HepG2 (cell line): ENCODE results near the gene FAHD1. TPM values are rescaled to one million over a fixed set of nuclear protein-coding genes. Genes with fewer than 3 reads are reported as not detected.

Experiments used
- ATAC-seq: fragments of 200-7000 bp; cut with Tn5 transposase; 3 replicates; pipeline ENCODE4 v1.9.1; 2020; ENCODE audit warnings: mild to moderate bottlenecking, moderate library complexity
- BruUV-seq: library from RNA; stranded (reverse); fragments of 400-500 nt; replicated peaks from 2 replicates; lab custom pipeline; 2021; lab: Mats Ljungman, UMichigan
- CTCF ChIA-PET: fragments of 300-600 bp; formaldehyde crosslinking; extraction: SDS; loops from one replicate; lab custom pipeline; 2021; ENCODE audit warnings: low total read pairs, inconsistent platforms, low intra/inter-chr PET ratio; lab: Yijun Ruan, JAX
- POLR2A ChIA-PET: fragments of 350-600 bp; sonication (Branson Sonifier 250); formaldehyde crosslinking; loops from one replicate; lab custom pipeline; 2020; ENCODE audit warnings: antibody characterized with exemption, inconsistent platforms; lab: Yijun Ruan, JAX
- DNase-seq: peaks from one replicate; pipeline ENCODE4 v3.0.0-alpha.2; 2015; ENCODE audit warnings: low spot score
- FAIRE-seq: peaks from 3 replicates; lab custom pipeline; 2011; peaks lifted over from hg19 to GRCh38; lab: Jason Lieb, UNC
- H2AFZ ChIP-seq: one replicate; pipeline ENCODE4 v1.6.1; 2011; ENCODE audit warnings: low read length, inconsistent platforms
- H3K27ac ChIP-seq: fragments of 300-600 bp; 3 replicates; pipeline ENCODE4 v1.8.0; 2011; ENCODE audit warnings: mixed run types, mild to moderate bottlenecking, mixed read lengths, low read length, inconsistent platforms; ENCODE audit not compliant: insufficient read depth; ENCODE audit errors: extremely low read length
- H3K27me3 ChIP-seq, 2 experiments: fragments of 200-600 bp in 1 of 2; 2 replicates in 1 of 2; 3 replicates in 1 of 2; pipeline versions ENCODE4 v1.6.0 to v1.8.0; 2011; ENCODE audit warnings: low read length in 2 of 2, mild to moderate bottlenecking in 2 of 2, moderate library complexity in 2 of 2, inconsistent platforms in 1 of 2; ENCODE audit not compliant: insufficient read depth in 2 of 2, control insufficient read depth in 1 of 2
- H3K36me3 ChIP-seq, 2 experiments: fragments of 200-600 bp in 1 of 2; replicated peaks in 1 of 2; 2 replicates in 1 of 2; 3 replicates in 1 of 2; pipeline versions ENCODE4 v1.5.1 to v1.8.0; 2011; ENCODE audit warnings: low read length in 2 of 2, inconsistent platforms in 1 of 2; ENCODE audit not compliant: insufficient read depth in 2 of 2, control insufficient read depth in 1 of 2
- H3K4me1 ChIP-seq: 2 replicates; pipeline ENCODE4 v1.5.1; 2012; ENCODE audit warnings: low read length, inconsistent platforms; ENCODE audit not compliant: insufficient read depth
- H3K4me2 ChIP-seq: 2 replicates; pipeline ENCODE4 v1.6.0; 2011; ENCODE audit warnings: low read depth, low read length, inconsistent platforms
- H3K4me3 ChIP-seq, 3 experiments: fragments of 200-600 bp in 1 of 3; sonication (generic), shearing (Covaris generic) in 1 of 3; replicated peaks in 1 of 3; 2 replicates each; pipeline ENCODE4 v1.5.1; 2011 to 2016; ENCODE audit warnings: low read length in 3 of 3, inconsistent platforms in 2 of 3, low read depth in 2 of 3, mild to moderate bottlenecking in 2 of 3, control low read depth in 1 of 3, mixed read lengths in 1 of 3; ENCODE audit not compliant: insufficient read depth in 1 of 3
- H3K79me2 ChIP-seq: one replicate; pipeline ENCODE4 v1.6.1; 2011; ENCODE audit warnings: low read length, inconsistent platforms; ENCODE audit not compliant: insufficient read depth
- H3K9ac ChIP-seq: 2 replicates; pipeline ENCODE4 v1.6.0; 2011; ENCODE audit warnings: mild to moderate bottlenecking, low read depth, low read length, inconsistent platforms; ENCODE audit not compliant: insufficient read depth
- H3K9me3 ChIP-seq: 2 replicates; pipeline ENCODE4 v1.5.1; 2012; ENCODE audit warnings: mild to moderate bottlenecking, low read length
- H4K20me1 ChIP-seq: 2 replicates; pipeline ENCODE4 v1.6.0; 2011; ENCODE audit warnings: inconsistent platforms, mild to moderate bottlenecking, low read length, moderate library complexity; ENCODE audit not compliant: insufficient read depth
- ATAD3A ChIP-seq: sonication (generic); formaldehyde crosslinking; IDR thresholded peaks from 2 replicates; pipeline ENCODE4 v1.4.0; 2020; ENCODE audit warnings: missing genetic modification reagents
- ETV6 ChIP-seq: sonication (generic); formaldehyde crosslinking; conservative IDR thresholded peaks from 2 replicates; pipeline ENCODE4 v1.4.0; 2020; ENCODE audit warnings: missing genetic modification reagents
- JARID2 ChIP-seq: sonication (generic); formaldehyde crosslinking; IDR thresholded peaks from 2 replicates; pipeline ENCODE4 v1.8.1; 2023; ENCODE audit warnings: missing genetic modification reagents, inconsistent platforms; ENCODE audit not compliant: insufficient replicate concordance
- RBAK ChIP-seq: sonication (generic); formaldehyde crosslinking; IDR thresholded peaks from 2 replicates; pipeline ENCODE4 v1.5.1; 2020; ENCODE audit warnings: mild to moderate bottlenecking, missing genetic modification reagents
- SALL2 ChIP-seq: sonication (generic); formaldehyde crosslinking; IDR thresholded peaks from 2 replicates; pipeline ENCODE4 v1.8.1; 2023; ENCODE audit warnings: mild to moderate bottlenecking, missing genetic modification reagents, inconsistent platforms
- SIX4 ChIP-seq: sonication (generic); formaldehyde crosslinking; IDR thresholded peaks from 2 replicates; pipeline ENCODE4 v1.4.0; 2020; ENCODE audit warnings: missing genetic modification reagents
- SUZ12 ChIP-seq: fragments of 150-350 bp; IDR thresholded peaks from 2 replicates; pipeline ENCODE4 v1.6.1; 2014; ENCODE audit warnings: low read depth, low read length
- TCF7L2 ChIP-seq: IDR thresholded peaks from 2 replicates; pipeline ENCODE4 v1.6.1; 2011; ENCODE audit warnings: mild to moderate bottlenecking, low read depth, low read length, moderate library complexity
- WGBS: methylation state at CpG from one replicate; pipeline ENCODE4 v1.1.6; 2017; ENCODE audit warnings: low lambda C conversion rate; 5-methylcytosine and 5-hydroxymethylcytosine counted together
- in situ Hi-C: cut with HindIII; loops from 2 replicates; pipeline ENCODE4 v1.10.0; 2017; ENCODE audit warnings: low pct_unique_long_range_greater_than_20kb; ENCODE audit not compliant: extremely low pct_ligation_motif_present
- intact Hi-C: fragments of 100-400 bp; cut with micrococcal nuclease; formaldehyde crosslinking; loops from one replicate; pipeline ENCODE4 v1.10.0; 2022; ENCODE audit not compliant: unreplicated experiment
- polyA plus RNA-seq, 8 experiments: library from polyadenylated mRNA; depleted of rRNA in 3 of 8; stranded (reverse) in 7 of 8; unstranded in 1 of 8; fragments of >200 nt; fragmentation: Illumina TruSeq in 4 of 8; extraction: Trizol in 4 of 8; gene quantifications; 2 replicates each; pipeline versions ENCODE4 v1.2.1 to v1.2.3, GENCODE V29; 2011 to 2016; ENCODE audit warnings: low read depth in 4 of 8, missing spikeins in 1 of 8, mixed read lengths in 1 of 8; ENCODE audit not compliant: insufficient read depth in 1 of 8
- total RNA-seq, 5 experiments: library from RNA; depleted of rRNA; stranded (reverse); fragments of >200 nt; fragmentation: Illumina TruSeq; extraction: Trizol; gene quantifications; 2 replicates each; pipeline ENCODE4 v1.2.3, GENCODE V29; 2016; ENCODE audit warnings: low read depth in 1 of 5
- TF ChIP-seq, protein P1 (sequence below): sonication (generic); formaldehyde crosslinking; IDR thresholded peaks from 2 replicates; pipeline ENCODE4 v1.4.0; 2020; ENCODE audit warnings: missing genetic modification reagents
- TF ChIP-seq, protein P2 (sequence below): IDR thresholded peaks from 2 replicates; pipeline ENCODE4 v1.6.1; 2016; ENCODE audit warnings: low read depth, missing genetic modification reagents, missing compliant biosample characterization

The FAHD1 gene
- total and polyA plus RNA-seq, 2 of the 13 experiments (the other 11 are each of a cell fraction or from before 2014, with no cell fraction given): 39.0 to 45.3 TPM

DNA sequence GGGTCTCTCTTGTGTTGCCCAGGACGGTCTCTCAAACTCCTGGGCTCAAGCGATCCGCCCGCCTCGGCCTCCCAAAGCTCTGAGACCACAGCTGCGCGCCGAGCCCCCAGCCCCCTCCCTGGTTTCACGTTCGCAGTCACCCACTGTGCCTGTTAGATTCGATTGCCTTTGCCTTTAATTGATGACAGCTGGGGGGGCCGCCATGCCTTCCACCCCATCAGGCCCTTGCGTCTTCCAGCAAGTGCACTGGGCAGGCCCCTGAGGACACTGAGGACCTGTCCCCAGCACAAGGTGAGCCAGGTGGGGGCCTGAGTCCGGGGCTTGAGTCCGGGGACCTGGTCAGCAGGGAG is 36.8 kb upstream of the FAHD1 start:
- no TSS peak for BruUV-seq
- CTCF ChIA-PET: no interaction called here
- no peak overlapping the region for H3K4me3 ChIP-seq
- in situ Hi-C loops: no loop called here
- TF ChIP-seq ETV6 (CRISPR knock-in tag): no peak
- TF ChIP-seq, protein P1, sequence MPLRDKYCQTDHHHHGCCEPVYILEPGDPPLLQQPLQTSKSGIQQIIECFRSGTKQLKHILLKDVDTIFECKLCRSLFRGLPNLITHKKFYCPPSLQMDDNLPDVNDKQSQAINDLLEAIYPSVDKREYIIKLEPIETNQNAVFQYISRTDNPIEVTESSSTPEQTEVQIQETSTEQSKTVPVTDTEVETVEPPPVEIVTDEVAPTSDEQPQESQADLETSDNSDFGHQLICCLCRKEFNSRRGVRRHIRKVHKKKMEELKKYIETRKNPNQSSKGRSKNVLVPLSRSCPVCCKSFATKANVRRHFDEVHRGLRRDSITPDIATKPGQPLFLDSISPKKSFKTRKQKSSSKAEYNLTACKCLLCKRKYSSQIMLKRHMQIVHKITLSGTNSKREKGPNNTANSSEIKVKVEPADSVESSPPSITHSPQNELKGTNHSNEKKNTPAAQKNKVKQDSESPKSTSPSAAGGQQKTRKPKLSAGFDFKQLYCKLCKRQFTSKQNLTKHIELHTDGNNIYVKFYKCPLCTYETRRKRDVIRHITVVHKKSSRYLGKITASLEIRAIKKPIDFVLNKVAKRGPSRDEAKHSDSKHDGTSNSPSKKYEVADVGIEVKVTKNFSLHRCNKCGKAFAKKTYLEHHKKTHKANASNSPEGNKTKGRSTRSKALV (CRISPR knock-in tag): no peak
- TF ChIP-seq RBAK: no peak
- TF ChIP-seq, protein P2, sequence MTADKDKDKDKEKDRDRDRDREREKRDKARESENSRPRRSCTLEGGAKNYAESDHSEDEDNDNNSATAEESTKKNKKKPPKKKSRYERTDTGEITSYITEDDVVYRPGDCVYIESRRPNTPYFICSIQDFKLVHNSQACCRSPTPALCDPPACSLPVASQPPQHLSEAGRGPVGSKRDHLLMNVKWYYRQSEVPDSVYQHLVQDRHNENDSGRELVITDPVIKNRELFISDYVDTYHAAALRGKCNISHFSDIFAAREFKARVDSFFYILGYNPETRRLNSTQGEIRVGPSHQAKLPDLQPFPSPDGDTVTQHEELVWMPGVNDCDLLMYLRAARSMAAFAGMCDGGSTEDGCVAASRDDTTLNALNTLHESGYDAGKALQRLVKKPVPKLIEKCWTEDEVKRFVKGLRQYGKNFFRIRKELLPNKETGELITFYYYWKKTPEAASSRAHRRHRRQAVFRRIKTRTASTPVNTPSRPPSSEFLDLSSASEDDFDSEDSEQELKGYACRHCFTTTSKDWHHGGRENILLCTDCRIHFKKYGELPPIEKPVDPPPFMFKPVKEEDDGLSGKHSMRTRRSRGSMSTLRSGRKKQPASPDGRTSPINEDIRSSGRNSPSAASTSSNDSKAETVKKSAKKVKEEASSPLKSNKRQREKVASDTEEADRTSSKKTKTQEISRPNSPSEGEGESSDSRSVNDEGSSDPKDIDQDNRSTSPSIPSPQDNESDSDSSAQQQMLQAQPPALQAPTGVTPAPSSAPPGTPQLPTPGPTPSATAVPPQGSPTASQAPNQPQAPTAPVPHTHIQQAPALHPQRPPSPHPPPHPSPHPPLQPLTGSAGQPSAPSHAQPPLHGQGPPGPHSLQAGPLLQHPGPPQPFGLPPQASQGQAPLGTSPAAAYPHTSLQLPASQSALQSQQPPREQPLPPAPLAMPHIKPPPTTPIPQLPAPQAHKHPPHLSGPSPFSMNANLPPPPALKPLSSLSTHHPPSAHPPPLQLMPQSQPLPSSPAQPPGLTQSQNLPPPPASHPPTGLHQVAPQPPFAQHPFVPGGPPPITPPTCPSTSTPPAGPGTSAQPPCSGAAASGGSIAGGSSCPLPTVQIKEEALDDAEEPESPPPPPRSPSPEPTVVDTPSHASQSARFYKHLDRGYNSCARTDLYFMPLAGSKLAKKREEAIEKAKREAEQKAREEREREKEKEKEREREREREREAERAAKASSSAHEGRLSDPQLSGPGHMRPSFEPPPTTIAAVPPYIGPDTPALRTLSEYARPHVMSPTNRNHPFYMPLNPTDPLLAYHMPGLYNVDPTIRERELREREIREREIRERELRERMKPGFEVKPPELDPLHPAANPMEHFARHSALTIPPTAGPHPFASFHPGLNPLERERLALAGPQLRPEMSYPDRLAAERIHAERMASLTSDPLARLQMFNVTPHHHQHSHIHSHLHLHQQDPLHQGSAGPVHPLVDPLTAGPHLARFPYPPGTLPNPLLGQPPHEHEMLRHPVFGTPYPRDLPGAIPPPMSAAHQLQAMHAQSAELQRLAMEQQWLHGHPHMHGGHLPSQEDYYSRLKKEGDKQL (CRISPR knock-in tag): no peak
- no peak for TF ChIP-seq SUZ12
- TF ChIP-seq SALL2 (CRISPR knock-in tag): no peak
- no peak for TF ChIP-seq ATAD3A (CRISPR knock-in tag)
- no peak for TF ChIP-seq JARID2
- TF ChIP-seq TCF7L2: no peak
- no peak for TF ChIP-seq SIX4
- TF ChIP-seq, all 625 proteins: peak for 0
- no peak overlapping the region for H3K4me2 ChIP-seq
- POLR2A ChIA-PET: no interaction called here
- no peaks in the 10 kb centered on the region for H4K20me1 ChIP-seq
- no peak overlapping the region for H2AFZ ChIP-seq
- FAIRE-seq (no peak), ATAC-seq (no peak), DNase-seq (no peak)
- H3K27ac ChIP-seq: no peak overlapping the region
- H3K9ac ChIP-seq: no peak overlapping the region
- no peaks in the 10 kb centered on the region for H3K9me3 ChIP-seq
- WGBS: 94% methylated on average over 15 of the region's 15 CpGs
- H3K36me3 ChIP-seq: peaks cover 4 to 7% of the 10 kb centered on the region in 2 experiments; a peak in 3 of 5 replicates
- H3K27me3 ChIP-seq: no peaks in the 10 kb centered on the region
- H3K4me1 ChIP-seq: peaks cover 21% of the 10 kb centered on the region
- peaks cover 8% of the 10 kb centered on the region for H3K79me2 ChIP-seq
- intact Hi-C loops: no loop called here
